OCI-LY3 (cell line): ENCODE results near the gene CNOT9.

ENCODE experiments used
- CTCF ChIP-seq: fragments of 200-600, 300-600 bp; sonication (generic); IDR thresholded peaks from 2 replicates; pipeline ENCODE4 v1.5.1; 2014; ENCODE audit warnings: antibody characterized with exemption, low read length, low read depth
- EZH2phosphoT487 ChIP-seq: fragments of 200-600 bp; shearing (Covaris generic); IDR thresholded peaks from 2 replicates; pipeline ENCODE4 v1.6.1; 2018; ENCODE audit warnings: antibody characterized with exemption, mixed run types, low read depth

GRCh38 chr2:218567797-218568189 lies 846 bp upstream of the CNOT9 start:
- no peak for TF ChIP-seq EZH2phosphoT487
- TF ChIP-seq CTCF, result no peak
